Psoas muscle (tissue), 8 donors: ENCODE measurements around the gene LHPP. TPM values are rescaled to one million over a fixed set of nuclear protein-coding genes. Genes with fewer than 3 reads are reported as not detected.

Experiments
- ATAC-seq, 4 donors: fragments of 200-7000 bp; cut with Tn5 transposase; one replicate each; pipeline ENCODE4 v1.9.1; 2020; ENCODE audit warnings: moderate library complexity in 3 of 4, mild to moderate bottlenecking in 2 of 4
- DNase-seq, 2 donors: peaks; one replicate each; pipeline ENCODE4 v3.0.0-alpha.2; 2020
- H3K27ac ChIP-seq: fragments of 200-600 bp; one replicate; pipeline ENCODE4 v1.8.0; 2022
- H3K27me3 ChIP-seq, 3 donors: fragments of 200-600 bp in 1 of 3; one replicate each; pipeline versions ENCODE4 v1.6.1 to v1.8.0; 2013 to 2022; ENCODE audit warnings: low read length in 2 of 3, mild to moderate bottlenecking in 2 of 3, moderate library complexity in 1 of 3; ENCODE audit not compliant: insufficient read depth in 3 of 3
- H3K36me3 ChIP-seq, 2 donors: fragments of 200-600 bp in 1 of 2; one replicate each; pipeline versions ENCODE4 v1.6.1 to v1.8.0; 2013 to 2022; ENCODE audit warnings: low read depth in 1 of 2, mild to moderate bottlenecking in 1 of 2, moderate library complexity in 1 of 2; ENCODE audit not compliant: insufficient read depth in 1 of 2
- H3K4me1 ChIP-seq: fragments of 200-600 bp; one replicate; pipeline ENCODE4 v1.8.0; 2022
- H3K4me3 ChIP-seq: fragments of 200-600 bp; one replicate; pipeline ENCODE4 v1.8.0; 2022; ENCODE audit warnings: mild to moderate bottlenecking
- H3K9me3 ChIP-seq: fragments of 200-600 bp; one replicate; pipeline ENCODE4 v1.8.0; 2022
- CTCF ChIP-seq: fragments of 200-600 bp; IDR thresholded peaks from one replicate; pipeline ENCODE4 v1.8.0; 2022; ENCODE audit warnings: antibody characterized with exemption
- WGBS, 3 donors: extraction: QIAGEN DNeasy Blood & Tissue Kit; methylation state at CpG; one replicate each; pipeline versions ENCODE4 v1.1.6 to v1.1.7; 2013; 5-methylcytosine and 5-hydroxymethylcytosine counted together
- intact Hi-C, 2 donors: fragments of 100-400 bp; cut with DNase I; formaldehyde crosslinking; loops; one replicate each; pipeline versions ENCODE4 v1.11.0 to v1.14.2; 2022
- polyA plus RNA-seq, 3 donors: library from polyadenylated mRNA; stranded (reverse); fragments of 200-250 nt; gene quantifications; one replicate each; pipeline ENCODE4 v1.2.3, GENCODE V29; 2013
- total RNA-seq, 4 donors: library from RNA; stranded (reverse); fragmentation: NEBNext Ultra II Directional in 2 of 4; extraction: Animal tissue kit (Norgen Biotek cat#: 25700) in 2 of 4; gene quantifications; one replicate each; pipeline versions ENCODE4 v1.2.1 to v1.2.4, GENCODE V29; 2021 to 2023
- donor health status: healthy with polysubstance abuse.
- donor health status: DM: no; HTN: no; CAD: no; lungs with moderate emphysema.
- donor health status: Bipolar disorder and iron deficiency.
- donor health status: healthy.
- donor health status: DM: yes; HTN: yes; CAD: no.
- donor health status: DM: no; HTN: no; CAD: no.
- donor health status: DM: no; HTN: no; CAD: no.
- donor health status: DM: yes; HTN: yes; CAD: no.

The LHPP gene
- total and polyA plus RNA-seq, 7 donors: 4.7 to 12.8 (median 6.1) TPM

GRCh38 chr10:124653811-124654651 lies 192.4 kb downstream of the LHPP start:
- no peak overlapping the region for H3K4me3 ChIP-seq
- H3K9me3 ChIP-seq: no peaks in the 10 kb centered on the region
- TF ChIP-seq CTCF: no peak
- H3K27ac ChIP-seq: peak overlapping the region; percentile 58
- DNase-seq (no peak), ATAC-seq (peak in 3 of 4 donors; percentile 4 to 26 (median 20))
- 65 to 76% (median 66%) methylated on average over 14 to 17 of the region's 17 CpGs for WGBS, 3 donors
- H3K36me3 ChIP-seq: no peaks in the 10 kb centered on the region
- peaks cover 64% of the 10 kb centered on the region for H3K4me1 ChIP-seq
- no peaks in the 10 kb centered on the region for H3K27me3 ChIP-seq
- intact Hi-C loops: no loop called here

- H3K4me3 ChIP-seq: no peak overlapping the region
- peaks cover 64% of the 10 kb centered on the region for H3K4me1 ChIP-seq
- intact Hi-C loops: no loop called here
- H3K9me3 ChIP-seq: no peaks in the 10 kb centered on the region
- TF ChIP-seq CTCF: no peak
- H3K36me3 ChIP-seq: no peaks in the 10 kb centered on the region
- DNase-seq (no peak), ATAC-seq (no peak)
- WGBS, 3 donors: 69 to 77% (median 73%) methylated on average over 7 of the region's 7 CpGs
- H3K27ac ChIP-seq: peak overlapping the region; percentile 58
- no peaks in the 10 kb centered on the region for H3K27me3 ChIP-seq
Observed at GRCh38 chr10:124654686-124655085, 193.1 kb downstream of the LHPP start.

- Histone ChIP-seq H3K9me3 (no peaks in the 10 kb centered on the region), H3K27ac (peak overlapping the region; percentile 58), H3K36me3 (no peaks in the 10 kb centered on the region), H3K27me3 (no peaks in the 10 kb centered on the region), H3K4me3 (no peak overlapping the region), H3K4me1 (peaks cover 61% of the 10 kb centered on the region)
- no peak for TF ChIP-seq CTCF
- intact Hi-C loops: no loop called here
- WGBS, 3 donors: 83 to 87% (median 86%) methylated on average over 13 of the region's 13 CpGs
- no peak for DNase-seq
- ATAC-seq: no peak
Observed at GRCh38 chr10:124655191-124656112, 193.8 kb downstream of the LHPP start.

- H3K27me3 ChIP-seq: no peaks in the 10 kb centered on the region
- H3K4me1 ChIP-seq: peaks cover 59% of the 10 kb centered on the region
- no peak overlapping the region for H3K27ac ChIP-seq
- ATAC-seq (no peak), DNase-seq (no peak)
- no peak for TF ChIP-seq CTCF
- intact Hi-C loops: no loop called here
- H3K4me3 ChIP-seq: no peak overlapping the region
- no peaks in the 10 kb centered on the region for H3K9me3 ChIP-seq
- 92 to 98% (median 94%) methylated on average over 7 of the region's 7 CpGs for WGBS, 3 donors
- no peaks in the 10 kb centered on the region for H3K36me3 ChIP-seq
Observed at GRCh38 chr10:124656113-124656490, 194.5 kb downstream of the LHPP start.
